ENCODE results near the gene PNPLA2. TPM values are rescaled to one million over a fixed set of nuclear protein-coding genes. Genes with fewer than 3 reads are reported as not detected.
A peak's percentile ranks its signal among the peaks of the same experiment; 100 is the strongest.

The PNPLA2 gene
- total and polyA plus RNA-seq, 2 of the 8 experiments (the other 6 are each of a cell fraction or from before 2014, with no cell fraction given), result 30.9 to 62.1 TPM

GRCh38 chr11:862081-862661, 43.5 kb downstream of the PNPLA2 start:
- Histone ChIP-seq H3K27me3 (replicated peaks in 1 of 4; ENCODE audit: control insufficient read depth in 3 of 4, extremely low read depth in 1 of 4, insufficient read depth in 3 of 4, low read length in 3 of 4) (peaks cover 0 to 2% (median 0%) of the 10 kb centered on the region in 4 experiments; a peak in 1 of 7 replicates), H3K79me1 (ENCODE audit: low read depth, low read length) (peaks cover 3% of the 10 kb centered on the region), H2AK5ac (ENCODE audit: low read depth, low read length) (no peak overlapping the region), H3K79me2 (ENCODE audit: control insufficient read depth in 1 of 2, insufficient read depth in 2 of 2, low read length in 2 of 2) (no peaks in the 10 kb centered on the region), H4K8ac (ENCODE audit: extremely low read depth, insufficient read depth, low read length) (no peak overlapping the region; the same call in 1 of the 2 replicates), H3K27ac (ENCODE audit: low read depth, low read length) (no peak overlapping the region), H3K9me3 (ENCODE audit: insufficient read depth in 2 of 2, low read depth in 1 of 2, low read length in 1 of 2) (no peaks in the 10 kb centered on the region), H4K20me1 (replicated peaks in 1 of 2; ENCODE audit: control insufficient read depth in 1 of 2, insufficient read depth in 2 of 2, low read length in 2 of 2) (peaks cover 10 to 47% of the 10 kb centered on the region in 2 experiments), H3K56ac (replicated peaks; ENCODE audit: insufficient read length, low read depth, low read length) (no peak overlapping the region), H2BK5ac (ENCODE audit: low read depth, low read length) (no peak overlapping the region; the same call in 1 of the 2 replicates), H2BK20ac (ENCODE audit: low read length) (no peak overlapping the region), H4K5ac (ENCODE audit: insufficient read length, low read depth, low read length) (no peak overlapping the region), H3K9ac (replicated peaks in 1 of 4; ENCODE audit: extremely low read depth in 1 of 4, low read depth in 3 of 4, low read length in 3 of 4) (no peak overlapping the region; a peak in 1 of 7 replicates), H3K23me2 (ENCODE audit: low read depth, low read length) (no peaks in the 10 kb centered on the region), H3K23ac (ENCODE audit: insufficient read length) (no peak overlapping the region), H3K4me3 (ENCODE audit: extremely low read depth in 1 of 4, insufficient read depth in 2 of 4, low read depth in 3 of 4, low read length in 4 of 4) (no peak overlapping the region), H3K36me3 (ENCODE audit: control insufficient read depth in 2 of 4, insufficient read depth in 4 of 4, low read length in 3 of 4) (peaks cover 0 to 4% (median 0%) of the 10 kb centered on the region in 4 experiments; a peak in 3 of 8 replicates), H2BK15ac (ENCODE audit: low read length) (no peak overlapping the region), H3K4me2 (ENCODE audit: insufficient read depth in 1 of 2, low read depth in 2 of 2, low read length in 2 of 2) (0 out of 4 replicates have a peak overlapping the region, but pooled peaks have one; percentile 11 to 24), H3K14ac (ENCODE audit: insufficient read length) (no peak overlapping the region), H4K91ac (replicated peaks; ENCODE audit: insufficient read length, low read length) (no peak overlapping the region), H3K18ac (ENCODE audit: extremely low read depth, low read length) (no peak overlapping the region), H2BK12ac (ENCODE audit: low read depth, low read length) (no peak overlapping the region), H2BK120ac (replicated peaks; ENCODE audit: low read depth, low read length) (no peak overlapping the region), H3K4ac (replicated peaks; ENCODE audit: insufficient read length, low read depth, low read length) (no peak overlapping the region), H3K4me1 (replicated peaks in 1 of 4; ENCODE audit: control insufficient read depth in 3 of 4, insufficient read depth in 4 of 4, low read length in 3 of 4) (peaks cover 0 to 31% (median 23%) of the 10 kb centered on the region in 4 experiments; a peak in 6 of 7 replicates), H2AFZ (ENCODE audit: low read length) (no peak overlapping the region)
- WGBS, 2 experiments (ENCODE audit: extremely low coverage in 1 of 2, insufficient coverage in 1 of 2, insufficient read length in 1 of 2, insufficient replicate concordance in 2 of 2, low coverage in 1 of 2, low lambda C conversion rate in 2 of 2, missing lambda C conversion rate in 1 of 2), result 80% methylated on average over 15 of the region's 20 CpGs; no CpG with 5 or more reads in 1 of the 2 experiments
- CTCF ChIA-PET (ENCODE audit: partially characterized antibody), result interaction anchor here (1.6 to 10.5 kb wide), 5 partner anchors 11 to 193 kb away, joined by 4 to 74 read pairs (median 8); partner anchors contain the start of gene TSPAN4
- DNase-seq (ENCODE audit: low read depth in 1 of 2, low spot score in 2 of 2) (peak in 1 of 2 experiments; percentile 68), FAIRE-seq (no peak)
- TF ChIP-seq E2F6 (IDR thresholded peaks at IDR 0.05), result no peak
- TF ChIP-seq SP1 (IDR thresholded peaks at IDR 0.05; ENCODE audit: low read depth, low read length), result peak; percentile 82; the same call in 1 of the 2 replicates
- TF ChIP-seq POLR2A (IDR thresholded peaks at IDR 0.05; ENCODE audit: control extremely low read depth in 1 of 2, low read depth in 2 of 2, low read length in 2 of 2), result peak in 1 of 2 experiments; percentile 64; a peak in 2 of 3 replicates
- TF ChIP-seq POLR2AphosphoS5 (IDR thresholded peaks at IDR 0.05; ENCODE audit: low read depth, low read length), result peak; percentile 55
- no peak for TF ChIP-seq BRCA1 (IDR thresholded peaks at IDR 0.05; ENCODE audit: low read depth, low read length)
- TF ChIP-seq, protein P1, sequence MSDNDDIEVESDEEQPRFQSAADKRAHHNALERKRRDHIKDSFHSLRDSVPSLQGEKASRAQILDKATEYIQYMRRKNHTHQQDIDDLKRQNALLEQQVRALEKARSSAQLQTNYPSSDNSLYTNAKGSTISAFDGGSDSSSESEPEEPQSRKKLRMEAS (IDR thresholded peaks at IDR 0.05), result no peak
- peak; percentile 40; the same call in 1 of the 2 replicates for TF ChIP-seq GABPA (IDR thresholded peaks at IDR 0.05; ENCODE audit: borderline replicate concordance, insufficient read depth, low read length)
- TF ChIP-seq ATF2 (IDR thresholded peaks at IDR 0.05; ENCODE audit: low read length), result no peak
- no peak for TF ChIP-seq HDAC2 (IDR thresholded peaks at IDR 0.05; ENCODE audit: borderline replicate concordance in 1 of 2, low read depth in 2 of 2, low read length in 2 of 2)
- POLR2A ChIA-PET (ENCODE audit: partially characterized antibody), result interaction anchor here (1.2 to 13.8 kb wide), 5 partner anchors 9 to 43 kb away, joined by 4 to 234 read pairs (median 10); partner anchors contain the start of genes CD151, POLR2L and TSPAN4

All from H1 (cell line).